Measurements from ENCODE around the gene ZG16. TPM values are rescaled to one million over a fixed set of nuclear protein-coding genes. Genes with fewer than 3 reads are reported as not detected.
A peak's percentile ranks its signal among the peaks of the same experiment; 100 is the strongest.

The ZG16 gene
- total and polyA plus RNA-seq, 9 of the 15 experiments (the other 6 are each of a cell fraction or from before 2014, with no cell fraction given): 0.04 TPM; not detected in 8

DNA sequence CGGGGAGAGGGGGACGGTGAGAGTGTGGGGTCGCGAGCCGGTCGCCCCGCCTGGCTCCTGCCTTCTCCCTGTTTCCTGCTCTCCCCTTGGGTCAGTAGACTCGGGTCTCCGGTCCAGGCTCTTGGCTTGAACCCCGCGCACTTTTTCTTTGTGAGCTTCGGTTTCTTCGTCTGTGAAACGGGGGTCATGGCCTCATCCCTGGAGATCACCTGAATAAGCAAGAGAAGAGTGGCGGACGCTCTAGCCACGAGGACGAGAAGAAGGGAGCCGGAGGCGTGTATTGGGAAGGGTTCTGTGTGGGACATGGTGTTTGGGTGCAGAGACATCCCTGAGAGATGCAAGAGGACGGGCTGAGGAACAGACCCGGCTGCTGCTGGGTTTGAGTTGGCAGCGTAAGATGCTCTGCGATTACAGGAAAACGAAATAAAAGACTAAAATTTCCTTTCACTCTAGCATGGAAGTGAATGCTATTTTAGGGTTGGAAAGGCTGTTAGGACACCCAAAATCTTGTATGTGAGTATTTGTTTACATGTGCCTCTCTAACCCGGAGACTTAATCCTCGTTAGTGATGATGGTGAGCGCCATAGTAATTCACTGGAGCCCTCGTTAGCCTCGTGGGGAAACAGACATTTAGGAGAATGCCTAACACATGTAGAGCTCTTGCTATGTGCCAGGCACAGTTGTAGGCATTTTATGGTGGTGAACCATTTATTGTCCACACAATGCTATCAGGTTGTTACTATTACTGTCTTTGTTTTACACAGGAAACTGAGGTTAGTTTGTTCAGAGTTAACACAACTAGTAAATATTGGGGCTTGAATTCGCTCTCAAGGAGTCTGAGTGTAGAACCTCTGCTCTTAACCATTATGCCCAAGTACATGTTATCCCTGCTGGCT lies 13.1 kb downstream of the ZG16 start (continued):
- TF ChIP-seq MED1 (CRISPR knock-in tag; IDR thresholded peaks at IDR 0.05; ENCODE audit: borderline replicate concordance) (0 out of 2 replicates have a peak, but pooled peaks have one; percentile 67), ADNP (tag; IDR thresholded peaks at IDR 0.05) (no peak), STAG1 (CRISPR knock-in tag; IDR thresholded peaks at IDR 0.05; ENCODE audit: borderline replicate concordance) (peak; percentile 19; the same call in 1 of the 2 replicates), TOE1 (IDR thresholded peaks at IDR 0.05; ENCODE audit: borderline replicate concordance) (no peak), TOE1 (CRISPR knock-in tag; IDR thresholded peaks at IDR 0.05; ENCODE audit: borderline replicate concordance, low read depth) (0 out of 2 replicates have a peak, but pooled peaks have one; percentile 38), ZNF431 (CRISPR knock-in tag; IDR thresholded peaks at IDR 0.05) (0 out of 2 replicates have a peak, but pooled peaks have one; percentile 18), MXI1 (IDR thresholded peaks at IDR 0.05; ENCODE audit: low read depth, low read length) (no peak)
- TF ChIP-seq, protein P1, sequence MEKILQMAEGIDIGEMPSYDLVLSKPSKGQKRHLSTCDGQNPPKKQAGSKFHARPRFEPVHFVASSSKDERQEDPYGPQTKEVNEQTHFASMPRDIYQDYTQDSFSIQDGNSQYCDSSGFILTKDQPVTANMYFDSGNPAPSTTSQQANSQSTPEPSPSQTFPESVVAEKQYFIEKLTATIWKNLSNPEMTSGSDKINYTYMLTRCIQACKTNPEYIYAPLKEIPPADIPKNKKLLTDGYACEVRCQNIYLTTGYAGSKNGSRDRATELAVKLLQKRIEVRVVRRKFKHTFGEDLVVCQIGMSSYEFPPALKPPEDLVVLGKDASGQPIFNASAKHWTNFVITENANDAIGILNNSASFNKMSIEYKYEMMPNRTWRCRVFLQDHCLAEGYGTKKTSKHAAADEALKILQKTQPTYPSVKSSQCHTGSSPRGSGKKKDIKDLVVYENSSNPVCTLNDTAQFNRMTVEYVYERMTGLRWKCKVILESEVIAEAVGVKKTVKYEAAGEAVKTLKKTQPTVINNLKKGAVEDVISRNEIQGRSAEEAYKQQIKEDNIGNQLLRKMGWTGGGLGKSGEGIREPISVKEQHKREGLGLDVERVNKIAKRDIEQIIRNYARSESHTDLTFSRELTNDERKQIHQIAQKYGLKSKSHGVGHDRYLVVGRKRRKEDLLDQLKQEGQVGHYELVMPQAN (IDR thresholded peaks at IDR 0.05; ENCODE audit: borderline replicate concordance): 0 out of 2 replicates have a peak, but pooled peaks have one; percentile 16
- TF ChIP-seq, protein P2, sequence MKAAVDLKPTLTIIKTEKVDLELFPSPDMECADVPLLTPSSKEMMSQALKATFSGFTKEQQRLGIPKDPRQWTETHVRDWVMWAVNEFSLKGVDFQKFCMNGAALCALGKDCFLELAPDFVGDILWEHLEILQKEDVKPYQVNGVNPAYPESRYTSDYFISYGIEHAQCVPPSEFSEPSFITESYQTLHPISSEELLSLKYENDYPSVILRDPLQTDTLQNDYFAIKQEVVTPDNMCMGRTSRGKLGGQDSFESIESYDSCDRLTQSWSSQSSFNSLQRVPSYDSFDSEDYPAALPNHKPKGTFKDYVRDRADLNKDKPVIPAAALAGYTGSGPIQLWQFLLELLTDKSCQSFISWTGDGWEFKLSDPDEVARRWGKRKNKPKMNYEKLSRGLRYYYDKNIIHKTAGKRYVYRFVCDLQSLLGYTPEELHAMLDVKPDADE (conservative IDR thresholded peaks at IDR 0.05; ENCODE audit: control insufficient read depth, low read depth, low read length): peak; percentile 10; the same call in 1 of the 2 replicates
